ENCODE results near the gene LZTR1. TPM values are rescaled to one million over a fixed set of nuclear protein-coding genes. Genes with fewer than 3 reads are reported as not detected.

LZTR1 gene
- total and polyA plus RNA-seq, 2 donors (not counting 3 experiments of a cell fraction or from before 2014, with no cell fraction given): 56.6 to 86.8 TPM

- H3K4me2 ChIP-seq (ENCODE audit: insufficient read depth, low read length): no peak overlapping the region
- DNase-seq (ENCODE audit: low read depth, low spot score) (no peak), FAIRE-seq (no peak)
- BruUV-seq (replicated peaks): no TSS peak
- H3K36me3 ChIP-seq (ENCODE audit: control insufficient read depth in 2 of 2, extremely low read depth in 1 of 2, insufficient read depth in 2 of 2, low read length in 2 of 2): no peaks in the 10 kb centered on the region
- TF ChIP-seq EZH2 (IDR thresholded peaks at IDR 0.05; ENCODE audit: borderline replicate concordance, low read depth, low read length, severe bottlenecking) (no peak), POLR2A (IDR thresholded peaks at IDR 0.05; ENCODE audit: low read depth, low read length) (no peak), FOS (IDR thresholded peaks at IDR 0.05; ENCODE audit: borderline replicate concordance, insufficient read depth, low read length) (no peak), POLR2AphosphoS5 (IDR thresholded peaks at IDR 0.05; ENCODE audit: insufficient read depth, low read depth, low read length) (no peak), MYC (IDR thresholded peaks at IDR 0.05; ENCODE audit: low read depth, low read length) (no peak), GATA2 (IDR thresholded peaks at IDR 0.05; ENCODE audit: insufficient read depth, insufficient read length, low read depth, low read length) (no peak)
- TF ChIP-seq, protein P1, sequence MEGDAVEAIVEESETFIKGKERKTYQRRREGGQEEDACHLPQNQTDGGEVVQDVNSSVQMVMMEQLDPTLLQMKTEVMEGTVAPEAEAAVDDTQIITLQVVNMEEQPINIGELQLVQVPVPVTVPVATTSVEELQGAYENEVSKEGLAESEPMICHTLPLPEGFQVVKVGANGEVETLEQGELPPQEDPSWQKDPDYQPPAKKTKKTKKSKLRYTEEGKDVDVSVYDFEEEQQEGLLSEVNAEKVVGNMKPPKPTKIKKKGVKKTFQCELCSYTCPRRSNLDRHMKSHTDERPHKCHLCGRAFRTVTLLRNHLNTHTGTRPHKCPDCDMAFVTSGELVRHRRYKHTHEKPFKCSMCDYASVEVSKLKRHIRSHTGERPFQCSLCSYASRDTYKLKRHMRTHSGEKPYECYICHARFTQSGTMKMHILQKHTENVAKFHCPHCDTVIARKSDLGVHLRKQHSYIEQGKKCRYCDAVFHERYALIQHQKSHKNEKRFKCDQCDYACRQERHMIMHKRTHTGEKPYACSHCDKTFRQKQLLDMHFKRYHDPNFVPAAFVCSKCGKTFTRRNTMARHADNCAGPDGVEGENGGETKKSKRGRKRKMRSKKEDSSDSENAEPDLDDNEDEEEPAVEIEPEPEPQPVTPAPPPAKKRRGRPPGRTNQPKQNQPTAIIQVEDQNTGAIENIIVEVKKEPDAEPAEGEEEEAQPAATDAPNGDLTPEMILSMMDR (IDR thresholded peaks at IDR 0.05; ENCODE audit: extremely low read depth in 1 of 2, insufficient read depth in 1 of 2, low read depth in 1 of 2, low read length in 2 of 2): no peak
- intact Hi-C loops (cut with micrococcal nuclease) (no loop called here), dilution Hi-C loops (cut with MboI; ENCODE audit: extremely low pct_ligation_motif_present, low sequenced_read_pairs) (no loop called here)
- no peaks in the 10 kb centered on the region for H4K20me1 ChIP-seq (replicated peaks; ENCODE audit: control insufficient read depth, extremely low read depth, insufficient read depth, low read length)
- ChIA-PET CTCF (interaction anchor here (0.9 to 1.1 kb wide), 2 partner anchors 137 to 219 kb away, joined by 3 to 4 read pairs; no protein-coding TSS in a partner anchor), POLR2A (no interaction called here)
- H3K27ac ChIP-seq (ENCODE audit: insufficient read depth, low read depth, low read length): no peak overlapping the region
- H3K9ac ChIP-seq (replicated peaks; ENCODE audit: extremely low read depth, insufficient read depth, low read length): no peak overlapping the region
- no peaks in the 10 kb centered on the region for H3K79me2 ChIP-seq (ENCODE audit: control insufficient read depth, insufficient read depth, low read length)
- H3K9me1 ChIP-seq (replicated peaks; ENCODE audit: control insufficient read depth, extremely low read depth, insufficient read depth, low read length): no peaks in the 10 kb centered on the region
- no peak overlapping the region for H2AFZ ChIP-seq (ENCODE audit: low read depth, low read length)
- H3K4me1 ChIP-seq (ENCODE audit: control insufficient read depth, extremely low read depth, insufficient read depth, low read length): no peaks in the 10 kb centered on the region
- no peaks in the 10 kb centered on the region for H3K27me3 ChIP-seq (ENCODE audit: control insufficient read depth in 2 of 2, insufficient read depth in 2 of 2, low read length in 2 of 2)
- no peak overlapping the region for H3K4me3 ChIP-seq (replicated peaks in 1 of 3; ENCODE audit: insufficient read depth in 1 of 3, low read depth in 1 of 3, low read length in 3 of 3)
- no peaks in the 10 kb centered on the region for H3K9me3 ChIP-seq (replicated peaks; ENCODE audit: control insufficient read depth, insufficient read depth, low read length)
These were observed 41.0 kb downstream of the LZTR1 start for GRCh38 chr22:21022955-21023614.

Data from endothelial cell of umbilical vein (primary cell).